GM23248 (cell line): ENCODE data around the gene MT1E.

Experiments
- EZH2 ChIP-seq: fragments of 200-600 bp; sonication (generic); IDR thresholded peaks from 2 replicates; pipeline ENCODE4 v1.6.1; 2018; ENCODE audit warnings: antibody characterized with exemption, mild to moderate bottlenecking; ENCODE audit not compliant: insufficient read depth, poor library complexity, severe bottlenecking
- EZH2phosphoT487 ChIP-seq: fragments of 200-600 bp; sonication (generic); IDR thresholded peaks from 2 replicates; pipeline ENCODE4 v1.6.1; 2018; ENCODE audit warnings: antibody characterized with exemption, moderate library complexity, mild to moderate bottlenecking, low read depth; ENCODE audit not compliant: insufficient read depth

DNA sequence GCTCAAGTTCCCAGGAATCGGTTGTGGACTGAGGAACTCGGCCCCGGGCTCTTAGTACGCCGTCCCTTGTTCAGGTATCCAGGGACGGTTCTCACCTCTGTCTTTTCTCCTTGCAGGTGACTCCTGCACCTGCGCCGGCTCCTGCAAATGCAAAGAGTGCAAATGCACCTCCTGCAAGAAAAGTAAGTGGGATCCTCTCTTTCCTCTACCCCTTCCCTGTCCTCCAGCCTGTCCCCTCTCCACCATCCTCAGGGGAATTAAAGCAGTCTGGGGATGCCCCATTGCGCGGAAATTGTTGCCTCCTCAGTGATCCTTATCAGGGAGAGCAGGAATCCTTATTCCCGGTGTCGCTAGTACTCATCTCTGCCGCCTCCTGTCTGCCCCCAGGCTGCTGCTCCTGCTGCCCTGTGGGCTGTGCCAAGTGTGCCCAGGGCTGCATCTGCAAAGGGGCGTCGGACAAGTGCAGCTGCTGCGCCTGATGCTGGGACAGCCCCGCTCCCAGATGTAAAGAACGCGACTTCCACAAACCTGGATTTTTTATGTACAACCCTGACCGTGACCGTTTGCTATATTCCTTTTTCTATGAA is 16.6 kb upstream of the MT1E start:
- TF ChIP-seq EZH2 (no peak), EZH2phosphoT487 (no peak)
